GM18907 (cell line): ENCODE results near the gene BLVRB.
A peak's percentile ranks its signal among the peaks of the same experiment; 100 is the strongest.
"Not testable (repeated sequence)": the region's sequence is repeated elsewhere in the genome, so short reads cannot be mapped to it uniquely, and the experiment has no call there.

Experiments used
- ATAC-seq: cut with Tn5 transposase; IDR thresholded peaks from one replicate; pipeline ENCODE4 v1.9.1; 2021; ENCODE audit warnings: mild to moderate bottlenecking, moderate library complexity; ENCODE audit not compliant: unreplicated experiment

The BLVRB gene

DNA sequence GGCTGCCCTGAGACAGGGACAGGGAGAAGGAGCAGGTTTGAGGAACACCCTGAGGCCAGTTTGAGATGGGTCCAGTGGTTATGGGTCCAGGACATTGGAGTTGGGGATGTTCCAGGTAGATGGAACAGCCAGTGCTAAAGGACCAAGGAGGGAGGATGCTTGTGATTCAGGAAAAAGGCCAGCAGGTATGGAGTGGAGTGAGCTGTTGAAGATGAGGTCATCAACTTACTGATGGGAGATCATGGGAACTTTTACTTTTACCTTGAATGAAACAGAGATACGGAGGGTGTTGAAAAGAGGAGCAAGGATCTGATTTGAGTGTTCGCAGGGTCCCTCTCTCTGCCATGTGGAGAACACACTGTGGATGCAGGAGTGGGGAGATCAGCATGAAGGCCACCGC is 26.7 kb upstream of the BLVRB start:
- no peak for ATAC-seq

DNA sequence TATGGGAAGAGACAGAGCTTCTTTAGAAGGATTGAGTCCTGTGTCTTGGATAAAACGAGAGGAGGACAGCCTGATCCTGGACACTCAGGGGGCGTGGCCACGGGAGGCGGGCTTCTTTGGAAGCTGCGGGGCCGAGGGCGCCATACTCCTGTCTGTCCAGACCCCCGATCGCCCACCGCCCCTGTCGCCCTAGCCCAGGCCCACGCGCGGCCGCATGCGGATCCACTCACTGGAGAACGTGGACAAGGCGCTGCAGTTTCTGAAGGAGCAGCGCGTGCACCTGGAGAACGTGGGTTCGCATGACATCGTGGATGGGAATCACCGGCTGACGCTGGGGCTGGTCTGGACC is 24.3 kb upstream of the BLVRB start:
- no peak for ATAC-seq

DNA sequence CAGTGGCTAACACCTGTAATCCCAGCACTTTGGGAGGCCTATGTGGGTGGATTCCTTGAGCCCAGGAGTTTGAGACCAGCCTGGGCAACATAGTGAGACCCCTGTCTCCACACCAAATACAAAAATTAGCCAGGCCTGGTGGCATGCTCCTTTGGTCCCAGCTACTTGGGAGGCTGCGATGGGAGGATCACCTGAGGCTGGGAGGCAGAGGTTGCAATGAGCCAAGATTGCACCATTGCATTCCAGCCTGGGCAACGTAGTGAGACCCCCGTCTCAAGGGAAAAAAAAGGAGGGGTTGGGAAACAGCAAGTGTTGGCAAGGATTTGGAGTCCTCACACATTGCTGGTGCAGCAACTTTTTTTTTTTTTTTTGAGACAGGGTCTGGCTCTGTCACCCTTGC is 20.5 kb upstream of the BLVRB start:
- ATAC-seq = no peak

DNA sequence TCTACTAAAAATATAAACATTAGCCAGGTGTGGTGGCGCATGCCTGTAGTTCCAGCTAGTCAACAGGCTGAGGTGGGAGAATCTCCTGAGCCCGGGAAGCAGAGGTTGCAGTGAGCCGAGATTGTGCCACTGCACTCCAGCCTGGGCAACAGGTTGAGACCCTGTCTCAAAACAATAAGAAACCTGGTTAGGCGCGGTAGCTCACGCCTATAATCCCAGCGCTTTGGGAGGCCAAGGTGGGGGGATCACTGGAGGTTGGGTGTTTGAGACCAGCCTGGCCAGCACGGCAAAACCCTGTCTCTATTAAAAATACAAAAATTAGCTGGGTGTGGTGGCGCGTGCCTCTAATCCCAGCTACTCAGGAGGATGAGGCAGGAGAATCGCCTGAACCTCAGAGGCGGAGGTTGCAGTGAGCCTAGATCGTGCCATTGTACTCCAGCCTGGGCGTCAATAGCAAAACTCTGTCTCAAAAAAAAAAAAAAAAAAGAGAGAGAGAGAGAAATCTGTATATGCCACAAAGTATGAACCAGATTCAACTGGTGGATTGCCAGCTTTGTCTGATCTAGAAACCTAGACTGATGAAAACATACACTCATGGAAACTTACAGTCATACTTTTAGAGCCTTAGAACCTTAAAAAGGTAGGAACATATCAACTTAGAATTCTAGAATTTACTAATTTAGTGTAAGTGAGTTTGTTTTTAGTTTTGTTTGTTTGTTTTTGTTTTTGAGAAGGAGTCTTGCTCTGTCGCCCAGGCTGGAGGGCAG is 10.5 kb upstream of the BLVRB start:
- not testable (repeated sequence) for ATAC-seq

DNA sequence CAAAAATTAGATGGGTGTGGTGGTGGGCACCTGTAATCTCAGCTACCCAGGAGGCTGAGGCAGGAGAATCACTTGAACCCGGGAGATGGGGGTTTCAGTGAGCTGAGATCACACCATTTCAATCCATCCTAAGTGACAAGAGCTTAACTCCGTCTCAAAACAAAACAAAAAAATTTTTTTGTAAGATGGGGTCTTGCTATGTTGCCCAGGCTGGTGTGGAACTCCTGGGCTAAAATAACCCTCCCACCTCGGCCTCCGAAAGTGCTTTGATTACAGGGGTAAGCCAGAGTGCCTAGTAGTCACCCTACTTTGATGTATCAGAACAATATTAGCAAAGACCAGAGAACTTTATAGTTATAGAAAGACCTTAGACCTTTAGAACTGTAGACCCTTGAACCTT is 9.2 kb upstream of the BLVRB start:
- ATAC-seq = no peak

DNA sequence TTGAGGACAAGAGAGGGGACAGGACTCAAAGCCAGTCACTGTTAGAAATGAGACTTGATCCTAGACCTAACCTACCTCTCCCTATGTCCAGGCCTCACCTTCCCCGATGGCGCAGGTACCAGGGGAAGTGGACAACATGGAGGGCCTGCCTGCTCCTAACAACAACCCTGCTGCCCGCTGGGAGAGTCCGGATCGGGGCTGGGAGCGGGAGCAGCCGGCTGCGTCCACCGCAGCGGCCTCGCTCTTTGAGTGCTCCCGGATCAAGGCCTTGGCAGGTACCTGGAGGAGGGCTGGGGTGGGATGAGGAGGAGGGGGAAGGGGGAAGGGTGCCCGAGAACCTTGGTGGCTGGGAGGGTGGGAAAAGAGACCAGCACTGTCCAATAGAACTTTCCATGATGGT is 7.0 kb upstream of the BLVRB start:
- ATAC-seq = no peak

DNA sequence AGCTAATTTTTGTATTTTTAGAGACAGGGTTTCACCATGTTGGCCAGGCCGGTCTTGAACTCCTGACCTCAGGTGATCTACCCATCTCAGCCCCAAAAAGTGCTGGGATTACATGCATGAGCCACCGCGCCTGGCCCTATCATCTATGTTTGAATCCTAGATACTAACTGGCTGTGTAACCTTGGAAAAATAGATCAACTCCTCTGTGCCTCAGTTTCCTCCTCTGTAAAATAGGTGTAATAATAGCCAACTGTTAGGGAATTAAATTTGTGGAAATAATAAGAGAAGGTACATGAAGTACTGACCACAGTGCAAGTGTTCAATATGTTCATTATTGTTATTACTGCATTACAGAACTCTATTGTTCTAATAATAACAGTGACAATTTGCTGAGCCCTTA is 5.6 kb upstream of the BLVRB start:
- ATAC-seq = no peak

DNA sequence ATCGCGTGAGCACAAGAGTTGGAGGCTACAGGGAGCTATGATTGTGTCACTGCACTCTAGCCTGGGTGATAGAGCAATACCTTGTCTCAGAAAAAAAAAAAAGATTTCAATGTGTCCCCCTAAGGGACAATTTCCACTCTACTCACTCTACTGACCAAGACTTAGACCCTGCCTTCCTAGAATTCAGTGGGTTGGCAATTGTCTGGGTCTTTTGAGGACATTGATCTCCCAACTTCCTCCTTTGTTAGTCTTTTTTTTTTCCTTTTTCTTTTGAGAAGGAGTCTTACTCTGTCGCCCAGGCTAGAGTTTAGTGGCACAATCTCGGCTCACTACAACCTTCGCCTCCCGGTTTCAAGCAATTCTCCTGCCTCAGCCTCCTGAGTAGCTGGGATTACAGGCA is 3.5 kb upstream of the BLVRB start:
- ATAC-seq = no peak

DNA sequence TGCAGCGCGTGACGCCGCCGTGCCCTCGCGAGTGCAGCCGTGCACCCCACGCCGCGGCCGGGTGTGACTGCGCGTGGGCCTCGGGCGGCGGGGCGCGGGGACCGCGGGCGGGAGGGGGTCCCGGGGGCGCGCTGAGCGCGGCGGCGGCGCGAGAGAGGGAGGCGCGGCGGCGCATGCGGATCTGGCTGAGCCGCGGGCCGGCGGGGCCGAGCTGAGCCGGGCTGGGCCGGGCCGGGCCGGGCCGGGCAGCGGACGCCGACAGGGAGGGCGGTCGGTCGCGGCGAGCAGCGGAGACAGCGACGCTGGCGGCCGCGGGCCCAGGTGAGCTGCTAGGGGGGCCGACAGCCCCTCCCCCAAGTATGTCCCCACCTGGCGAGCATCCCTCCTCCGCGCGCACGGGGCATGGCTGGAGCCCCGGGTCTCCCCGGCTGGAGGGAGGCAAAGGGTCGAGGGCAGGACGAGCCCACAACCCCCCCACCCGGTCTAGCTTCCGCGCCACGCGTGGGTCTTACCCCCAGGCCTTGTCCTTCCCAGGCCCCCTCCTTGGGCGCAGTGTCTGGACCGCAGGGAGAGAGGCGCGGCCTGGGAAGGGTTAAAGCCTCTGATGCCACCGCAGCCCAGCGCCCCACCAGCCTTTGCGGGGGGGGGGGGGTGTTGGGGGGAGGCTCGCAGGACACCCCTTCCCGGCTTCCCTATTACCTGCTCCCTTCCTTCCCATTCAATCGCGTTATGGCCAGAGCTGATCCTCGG is 1.6 kb upstream of the BLVRB start, which contains the start of gene SPTBN4:
Gene SPTBN4 (plus strand): TSS at position 17 of the 750 bp plus-strand sequence. CDS start 5,621 bp downstream, outside the sequence.
- no peak for ATAC-seq

DNA sequence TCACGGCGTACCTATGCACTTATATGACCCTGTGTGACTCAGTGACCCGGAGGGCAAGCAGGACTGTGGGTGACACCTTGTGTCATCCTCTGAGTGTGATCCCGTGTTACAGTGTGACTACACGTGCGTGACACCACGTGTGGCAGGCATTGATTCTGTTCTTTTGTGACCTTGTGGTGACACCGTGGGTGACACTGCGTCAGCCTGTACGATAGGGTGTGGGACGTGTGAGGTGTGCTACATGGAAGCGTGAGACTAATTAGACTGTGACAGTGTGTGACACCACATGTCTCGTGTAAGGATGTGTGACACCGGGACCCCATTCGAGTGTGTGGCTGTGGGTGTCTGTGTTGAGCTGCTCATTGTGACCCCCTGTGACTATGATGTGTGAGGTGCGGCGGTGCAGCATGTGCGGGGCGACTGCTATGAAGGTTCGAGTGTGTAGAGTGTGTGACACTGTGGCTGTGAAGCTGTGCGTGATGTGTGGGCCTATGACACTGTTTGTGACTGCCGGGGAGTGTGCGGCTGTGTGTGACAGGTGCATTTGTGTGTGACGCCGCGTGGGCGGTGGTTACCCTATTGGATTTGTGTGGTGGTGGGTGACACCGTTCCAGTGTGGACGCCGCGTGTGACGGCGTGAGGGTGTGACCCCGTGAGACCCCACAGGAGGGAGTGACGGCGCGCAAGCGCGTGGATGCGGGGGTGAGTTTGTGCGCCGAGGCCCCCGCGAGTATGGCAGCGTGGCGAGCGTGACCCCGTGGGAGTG is 857 bp upstream of the BLVRB start:
- peak; percentile 33 for ATAC-seq

DNA sequence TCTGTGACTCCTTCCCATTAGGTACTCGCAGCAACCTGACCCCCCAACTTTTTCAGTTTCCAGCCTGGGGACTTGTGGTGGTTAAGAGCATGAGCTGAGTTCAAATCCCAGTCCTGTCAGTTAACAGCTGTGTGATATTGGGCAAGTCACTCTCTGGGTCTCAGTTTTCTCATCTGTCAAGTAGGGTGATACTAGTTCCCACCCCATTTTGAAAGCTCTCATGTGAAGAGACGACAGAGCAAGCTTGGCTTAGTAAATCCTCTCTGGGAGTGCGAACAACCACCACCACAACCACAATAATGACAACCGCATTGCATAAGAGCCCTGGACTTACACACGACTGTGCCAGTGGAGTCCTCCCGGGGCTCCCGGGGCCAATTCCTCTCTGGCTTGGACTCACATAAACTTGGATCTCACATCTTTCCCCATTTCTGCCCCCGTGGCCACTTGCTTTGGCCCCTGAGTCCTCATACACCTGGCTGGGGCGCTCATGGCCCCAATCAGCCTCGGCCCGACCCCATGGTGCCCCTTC is 454 bp downstream of the BLVRB start:
- ATAC-seq = no peak

DNA sequence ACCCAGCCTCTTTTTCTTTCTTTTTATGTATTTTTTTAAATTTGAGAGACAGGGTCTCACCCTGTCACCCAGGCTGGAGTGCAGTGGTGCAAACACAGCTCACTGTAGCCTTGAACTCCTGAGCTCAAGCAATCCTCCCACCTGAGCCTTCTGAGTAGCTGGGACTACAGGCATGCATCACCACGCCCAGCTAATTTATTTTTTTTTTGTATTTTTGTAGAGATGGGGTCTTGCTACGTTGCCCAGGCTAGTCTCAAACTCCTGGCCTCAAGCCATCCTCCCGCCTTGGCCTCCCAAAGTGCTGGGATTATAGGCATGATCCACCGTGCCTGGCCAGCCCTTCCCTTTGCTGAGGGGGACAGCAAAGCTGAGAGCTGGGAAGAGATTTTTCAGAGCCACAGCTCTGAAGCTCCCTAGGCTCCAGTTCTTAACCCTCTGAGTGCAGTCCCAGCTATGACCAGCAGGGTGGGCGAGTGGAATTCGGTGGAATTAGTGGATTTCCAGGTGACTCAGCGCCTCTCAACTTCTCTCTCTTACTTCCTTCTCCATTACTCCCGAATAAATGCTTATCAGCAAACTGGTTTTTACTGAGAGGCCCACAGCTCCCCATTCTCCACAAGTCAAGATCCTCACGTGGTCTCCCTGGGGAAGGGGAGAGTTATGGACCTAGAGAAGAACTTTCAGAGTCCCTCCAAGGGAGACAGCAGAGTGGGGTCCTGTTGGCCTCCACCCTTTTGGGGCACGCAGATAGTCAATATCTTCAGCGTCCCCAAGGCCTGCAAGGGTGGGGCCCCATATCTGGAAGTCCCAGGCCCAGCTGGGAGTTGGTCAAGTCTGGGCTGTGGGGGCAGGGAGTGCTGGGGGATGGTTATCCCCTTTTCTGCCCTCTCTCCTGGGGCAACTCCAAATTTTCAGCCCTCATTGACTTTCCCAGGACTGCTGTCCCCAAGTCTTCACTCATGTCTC is 1.2 kb downstream of the BLVRB start:
- ATAC-seq = no peak

DNA sequence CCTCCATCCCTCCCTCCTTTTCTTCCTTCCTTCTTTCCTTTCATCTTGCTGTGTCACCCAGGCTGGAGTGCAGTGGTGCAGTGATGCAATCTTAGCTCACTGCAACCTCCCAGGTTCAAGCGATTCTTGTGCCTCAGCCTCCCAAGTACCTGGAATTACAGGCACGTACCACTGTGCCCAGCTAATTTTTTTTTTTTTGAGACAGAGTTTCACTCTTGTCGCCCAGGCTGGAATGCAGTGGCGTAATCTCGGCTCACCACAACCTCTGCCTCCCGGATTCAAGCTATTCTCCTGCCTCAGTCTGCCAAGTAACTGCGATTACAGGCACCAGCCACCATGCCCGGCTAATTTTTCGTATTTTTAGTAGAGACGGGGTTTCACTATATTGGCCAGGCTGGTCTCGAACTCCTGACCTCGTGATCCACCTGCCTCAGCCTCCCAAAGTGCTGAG is 1.9 kb downstream of the BLVRB start:
- not testable (repeated sequence) for ATAC-seq

DNA sequence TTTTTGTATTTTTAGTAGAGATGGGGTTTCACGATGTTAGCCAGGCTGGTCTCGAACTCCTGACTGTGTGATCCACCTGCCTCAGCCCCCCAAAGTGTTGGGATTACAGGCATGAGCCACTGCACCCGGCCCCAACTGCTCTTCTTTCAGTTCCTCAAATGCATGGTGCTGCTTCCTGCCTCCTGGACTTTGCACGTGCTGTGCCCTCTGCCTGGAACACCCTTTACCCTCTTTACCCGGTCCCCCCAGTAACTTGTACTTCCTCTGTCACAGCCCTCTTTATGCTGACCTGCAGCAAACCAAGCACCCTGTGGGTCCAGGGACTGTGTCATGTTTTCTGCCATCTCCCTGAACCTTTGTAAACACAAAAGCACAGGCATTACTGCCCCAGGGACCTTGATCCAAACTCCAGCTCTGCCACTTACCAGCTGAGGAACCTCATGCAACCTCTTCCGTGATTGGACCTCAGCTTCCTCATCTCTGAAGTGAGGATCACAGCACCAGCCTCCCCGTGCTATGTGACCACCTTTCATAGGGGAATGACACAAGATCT is 3.8 kb downstream of the BLVRB start:
- ATAC-seq = no peak

DNA sequence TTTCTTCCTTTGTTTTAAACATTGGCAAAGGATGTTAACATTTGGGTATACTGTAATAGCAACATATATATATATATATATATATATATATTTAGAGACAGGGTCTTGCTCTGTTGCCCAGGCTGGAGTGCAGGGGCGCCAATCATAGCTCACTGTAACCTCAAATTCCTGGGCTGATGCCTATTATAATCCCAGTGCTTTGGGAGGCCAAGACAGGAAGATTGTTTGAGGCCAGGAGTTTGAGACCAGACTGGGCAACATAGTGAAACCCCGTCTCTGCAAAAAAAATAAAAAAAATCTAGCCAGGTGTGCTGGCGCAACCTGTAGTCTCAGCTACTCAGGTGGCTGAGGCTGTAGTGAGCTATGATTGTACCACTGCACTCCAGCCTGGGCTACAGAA is 5.4 kb downstream of the BLVRB start:
- no peak for ATAC-seq

DNA sequence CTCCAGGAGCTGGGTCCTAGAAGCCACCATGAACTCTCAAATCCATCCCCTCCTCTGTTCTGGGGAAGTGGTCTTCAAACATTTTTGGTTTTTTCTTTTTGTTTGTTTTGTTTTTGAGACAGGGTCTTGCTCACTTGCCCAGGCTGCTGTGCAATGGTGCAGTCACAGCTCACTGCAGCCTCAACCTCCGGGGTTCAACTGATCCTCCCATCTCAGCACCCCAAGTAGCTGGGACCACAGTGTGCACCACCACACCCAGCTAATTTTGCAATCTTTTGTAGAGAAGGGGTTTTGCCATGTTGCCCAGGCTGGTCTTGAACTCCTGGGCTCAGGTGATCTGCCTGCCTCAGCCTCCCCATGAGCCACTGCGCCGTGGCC is 7.0 kb downstream of the BLVRB start:
- ATAC-seq = no peak

DNA sequence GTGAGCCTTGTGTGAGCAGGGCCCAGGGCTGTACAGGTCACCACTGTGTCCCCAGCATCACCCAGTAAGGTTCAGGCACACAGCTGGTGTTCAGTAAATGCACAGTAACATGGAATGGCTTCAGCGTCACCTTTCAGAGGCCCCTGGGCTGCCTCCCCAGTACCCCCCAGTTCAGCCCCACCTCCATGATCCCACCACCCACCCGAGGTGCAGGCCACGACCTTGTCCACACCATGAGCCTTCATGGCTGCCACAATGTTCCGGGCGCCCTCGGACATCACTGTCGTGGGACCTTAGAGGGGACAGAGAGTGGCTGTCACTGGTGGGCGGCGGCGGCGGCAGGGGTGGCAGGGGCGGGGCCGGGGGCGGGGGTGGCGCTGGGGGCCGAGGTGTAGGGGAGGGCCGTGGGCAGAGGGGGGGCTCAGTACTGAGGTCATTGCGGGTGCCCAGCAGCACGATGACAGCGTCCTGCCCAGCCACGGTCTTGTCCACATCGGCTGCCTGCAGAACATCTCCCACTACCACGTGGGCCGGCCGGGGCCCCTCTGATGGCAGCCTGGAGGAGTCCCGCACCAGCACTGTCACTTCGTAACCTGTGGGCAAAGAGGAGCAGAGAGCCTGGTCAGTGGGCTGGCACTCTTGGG is 7.5 kb downstream of the BLVRB start:
- ATAC-seq = no peak

DNA sequence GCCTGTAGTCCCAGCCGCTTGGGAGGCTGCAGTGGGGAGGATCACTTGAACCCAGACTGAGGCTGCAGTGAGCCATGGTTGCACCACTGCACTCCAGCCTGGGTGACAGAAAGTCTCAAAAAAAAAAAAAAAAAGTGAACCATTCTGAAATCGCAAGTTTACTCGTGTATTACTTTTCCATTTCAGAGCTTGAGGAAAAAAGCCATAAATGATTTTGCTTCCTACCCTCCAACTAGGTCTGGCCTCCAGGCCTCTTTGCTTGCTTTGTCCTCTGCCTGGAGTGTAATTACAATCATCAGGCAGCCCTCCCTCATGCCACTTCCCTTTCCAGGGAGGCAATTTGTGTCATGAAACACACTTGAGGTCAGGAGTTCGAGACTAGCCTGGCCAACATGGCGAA is 8.5 kb downstream of the BLVRB start:
- ATAC-seq = no peak

DNA sequence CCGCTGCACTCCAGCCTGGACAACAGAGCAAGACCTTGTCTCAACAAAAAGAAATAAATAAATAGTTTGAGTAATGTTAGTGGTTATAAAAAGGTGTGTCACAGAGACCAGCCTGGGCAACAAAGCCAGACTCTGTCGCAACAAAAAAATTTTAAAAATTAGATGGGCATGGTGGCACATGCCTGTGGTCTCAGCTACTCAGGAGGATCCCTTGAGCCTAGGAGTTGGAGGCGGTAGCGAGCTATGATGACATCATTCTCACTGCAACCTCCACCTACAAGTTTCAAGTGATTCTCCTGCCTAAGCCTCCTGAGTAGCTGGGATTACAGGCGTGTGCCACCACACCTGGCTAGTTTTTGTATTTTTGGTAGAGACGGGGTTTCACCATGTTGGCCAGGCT is 11.6 kb downstream of the BLVRB start:
- not testable (repeated sequence) for ATAC-seq
